ENCODE results near the gene OBSCN. TPM values are rescaled to one million over a fixed set of nuclear protein-coding genes. Genes with fewer than 3 reads are reported as not detected.

The OBSCN gene
- total RNA-seq, 1 donor from 2014 or later: 316 TPM

- intact Hi-C loops (cut with micrococcal nuclease): no loop called here
- Histone ChIP-seq H3K4me1 (peaks cover 85% of the 10 kb centered on the region), H3K27ac (replicated peaks) (peak overlapping the region; percentile 44), H3K27me3 (ENCODE audit: low read depth) (peaks cover 15% of the 10 kb centered on the region), H3K36me3 (peaks cover 78% of the 10 kb centered on the region), H3K9me3 (replicated peaks) (no peaks in the 10 kb centered on the region), H3K4me3 (no peak overlapping the region)
- no peak for DNase-seq
- TF ChIP-seq, protein P1, sequence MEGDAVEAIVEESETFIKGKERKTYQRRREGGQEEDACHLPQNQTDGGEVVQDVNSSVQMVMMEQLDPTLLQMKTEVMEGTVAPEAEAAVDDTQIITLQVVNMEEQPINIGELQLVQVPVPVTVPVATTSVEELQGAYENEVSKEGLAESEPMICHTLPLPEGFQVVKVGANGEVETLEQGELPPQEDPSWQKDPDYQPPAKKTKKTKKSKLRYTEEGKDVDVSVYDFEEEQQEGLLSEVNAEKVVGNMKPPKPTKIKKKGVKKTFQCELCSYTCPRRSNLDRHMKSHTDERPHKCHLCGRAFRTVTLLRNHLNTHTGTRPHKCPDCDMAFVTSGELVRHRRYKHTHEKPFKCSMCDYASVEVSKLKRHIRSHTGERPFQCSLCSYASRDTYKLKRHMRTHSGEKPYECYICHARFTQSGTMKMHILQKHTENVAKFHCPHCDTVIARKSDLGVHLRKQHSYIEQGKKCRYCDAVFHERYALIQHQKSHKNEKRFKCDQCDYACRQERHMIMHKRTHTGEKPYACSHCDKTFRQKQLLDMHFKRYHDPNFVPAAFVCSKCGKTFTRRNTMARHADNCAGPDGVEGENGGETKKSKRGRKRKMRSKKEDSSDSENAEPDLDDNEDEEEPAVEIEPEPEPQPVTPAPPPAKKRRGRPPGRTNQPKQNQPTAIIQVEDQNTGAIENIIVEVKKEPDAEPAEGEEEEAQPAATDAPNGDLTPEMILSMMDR (IDR thresholded peaks at IDR 0.05; ENCODE audit: borderline replicate concordance): no peak
Measured at GRCh38 chr1:228216371-228217320, 8.8 kb downstream of the OBSCN start.

DNA sequence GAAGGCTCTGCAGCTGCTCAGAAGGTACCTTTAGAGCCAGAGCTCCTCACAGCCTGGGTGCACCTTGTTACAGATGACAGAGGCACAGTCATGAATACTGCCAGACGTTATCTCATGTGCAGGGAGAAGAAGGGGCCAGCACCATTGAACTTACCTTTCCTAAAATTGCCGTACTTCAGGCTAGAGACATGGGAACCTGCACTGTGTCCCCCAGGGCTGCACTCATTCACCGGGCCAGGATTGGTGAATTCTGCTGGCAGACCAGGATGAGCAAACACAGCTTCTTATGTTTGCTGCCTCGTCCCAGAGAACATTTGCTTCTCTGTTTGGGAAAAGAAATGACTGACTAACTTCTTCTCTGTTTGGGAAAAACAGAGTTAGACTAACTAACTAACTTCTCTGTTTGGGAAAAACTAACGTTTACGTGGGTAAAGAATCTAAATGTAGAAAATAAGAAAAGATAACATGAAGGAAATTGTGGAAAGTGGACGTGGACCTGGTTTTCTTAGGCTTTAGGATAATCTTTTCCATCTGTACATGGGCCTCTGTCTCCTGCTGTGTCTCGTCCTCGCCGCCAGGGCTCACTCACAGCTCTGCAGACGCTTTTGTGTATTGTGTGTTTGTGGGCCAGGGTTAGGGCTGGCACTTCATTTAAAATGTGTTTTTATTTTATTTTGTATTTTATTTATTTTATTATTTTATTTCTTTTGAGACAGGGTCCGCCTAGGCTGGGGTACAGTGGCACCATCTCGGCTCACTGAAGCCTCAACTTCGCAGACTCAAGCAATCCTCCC, 9.9 kb downstream of the OBSCN start:
- Histone ChIP-seq H3K4me3 (no peak overlapping the region), H3K27me3 (ENCODE audit: low read depth) (peaks cover 4% of the 10 kb centered on the region), H3K4me1 (peaks cover 85% of the 10 kb centered on the region), H3K9me3 (replicated peaks) (no peaks in the 10 kb centered on the region), H3K36me3 (peaks cover 79% of the 10 kb centered on the region), H3K27ac (replicated peaks) (peak overlapping the region; percentile 36)
- intact Hi-C loops (cut with micrococcal nuclease): no loop called here
- TF ChIP-seq, protein P1 (IDR thresholded peaks at IDR 0.05; ENCODE audit: borderline replicate concordance): no peak
- no peak for DNase-seq

DNA sequence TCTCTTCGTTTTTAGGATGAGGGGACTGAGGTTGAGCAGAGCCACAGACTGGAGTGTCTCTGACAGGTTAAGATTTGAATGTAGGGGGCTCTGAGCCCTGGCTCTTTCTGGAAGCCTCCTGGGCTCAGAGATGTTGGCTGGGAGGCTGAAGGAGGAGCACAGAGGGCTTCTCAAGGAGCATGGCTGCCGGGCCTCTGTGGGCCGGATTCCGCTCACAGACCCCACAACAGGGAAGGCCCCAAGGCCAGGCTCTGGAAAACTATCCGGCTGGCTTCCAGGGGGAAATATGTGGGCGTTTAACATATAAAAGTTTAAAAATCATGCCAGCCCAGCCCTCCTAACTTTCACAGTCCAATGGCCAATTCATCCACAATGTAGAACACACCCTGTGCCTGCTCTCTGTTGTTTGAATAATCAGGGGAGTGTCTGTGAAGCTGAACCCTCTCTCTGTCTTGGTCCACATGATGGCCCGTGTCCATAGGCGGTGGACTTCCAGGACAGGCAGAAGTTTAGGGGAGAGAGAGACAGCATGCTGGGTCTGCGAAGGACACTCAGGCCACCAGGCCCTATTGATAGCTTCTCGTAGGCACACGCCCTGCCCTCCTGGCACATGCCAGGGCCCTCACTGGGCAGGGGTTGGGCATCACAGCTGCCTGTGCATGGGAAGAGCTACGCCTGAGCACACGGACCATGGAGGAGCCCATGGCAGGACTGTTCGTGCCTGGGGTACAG, 10.8 kb downstream of the OBSCN start:
- no peak overlapping the region for H3K4me3 ChIP-seq
- TF ChIP-seq, protein P1 (IDR thresholded peaks at IDR 0.05; ENCODE audit: borderline replicate concordance): no peak
- no peaks in the 10 kb centered on the region for H3K9me3 ChIP-seq (replicated peaks)
- peaks cover 87% of the 10 kb centered on the region for H3K4me1 ChIP-seq
- DNase-seq: no peak
- intact Hi-C loops (cut with micrococcal nuclease): no loop called here
- H3K36me3 ChIP-seq: peaks cover 87% of the 10 kb centered on the region
- peak overlapping the region; percentile 36 for H3K27ac ChIP-seq (replicated peaks)
- H3K27me3 ChIP-seq (ENCODE audit: low read depth): no peaks in the 10 kb centered on the region

- H3K4me3 ChIP-seq: no peak overlapping the region
- peak overlapping the region; percentile 36 for H3K27ac ChIP-seq (replicated peaks)
- intact Hi-C loops (cut with micrococcal nuclease): no loop called here
- DNase-seq: no peak
- H3K4me1 ChIP-seq: peaks cover 86% of the 10 kb centered on the region
- peaks cover 5% of the 10 kb centered on the region for H3K9me3 ChIP-seq (replicated peaks)
- TF ChIP-seq, protein P1 (IDR thresholded peaks at IDR 0.05; ENCODE audit: borderline replicate concordance): no peak
- H3K27me3 ChIP-seq (ENCODE audit: low read depth): no peaks in the 10 kb centered on the region
- peaks cover 89% of the 10 kb centered on the region for H3K36me3 ChIP-seq
Measured at GRCh38 chr1:228219245-228219961, 11.6 kb downstream of the OBSCN start.

Data from left ventricle myocardium inferior (tissue), 1 donor.